Measurements from ENCODE around the gene IL1RAPL1. TPM values are rescaled to one million over a fixed set of nuclear protein-coding genes. Genes with fewer than 3 reads are reported as not detected.

The IL1RAPL1 gene
- total RNA-seq, 2 donors from 2014 or later, result not detected

DNA sequence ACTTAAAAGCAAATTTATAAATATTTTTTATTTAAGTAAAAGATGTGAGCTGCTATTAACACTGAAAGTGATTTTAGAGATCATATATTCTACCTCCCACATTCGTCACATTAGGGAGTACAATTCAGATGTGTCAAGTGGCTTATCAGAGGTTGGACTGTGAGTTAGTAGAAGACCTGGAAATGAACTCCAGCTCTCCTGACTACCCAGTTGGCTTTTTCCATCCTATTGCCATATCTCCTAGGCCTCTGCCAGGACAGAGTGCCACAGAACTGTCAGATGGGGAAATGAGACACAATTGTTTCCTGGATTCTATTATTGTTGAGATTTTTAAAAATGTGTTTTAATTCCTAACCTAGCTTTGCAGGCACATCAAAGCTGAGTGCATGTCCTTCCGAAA, 994.0 kb downstream of the IL1RAPL1 start:
- H3K27me3 Mint-ChIP-seq (ENCODE audit: low read depth), result no peaks in the 10 kb centered on the region
- H3K4me3 Mint-ChIP-seq, result no peak overlapping the region
- no peaks in the 10 kb centered on the region for H3K4me1 Mint-ChIP-seq (ENCODE audit: low read depth)
- peaks cover 5 to 7% of the 10 kb centered on the region in 2 donors for H3K9me3 Mint-ChIP-seq
- no peaks in the 10 kb centered on the region for H3K36me3 Mint-ChIP-seq (ENCODE audit: insufficient read depth in 2 of 2)
- ATAC-seq (replicated peaks in 1 of 2), result no peak
- no peak overlapping the region for H3K27ac Mint-ChIP-seq
- DNase-seq, result no peak

DNA sequence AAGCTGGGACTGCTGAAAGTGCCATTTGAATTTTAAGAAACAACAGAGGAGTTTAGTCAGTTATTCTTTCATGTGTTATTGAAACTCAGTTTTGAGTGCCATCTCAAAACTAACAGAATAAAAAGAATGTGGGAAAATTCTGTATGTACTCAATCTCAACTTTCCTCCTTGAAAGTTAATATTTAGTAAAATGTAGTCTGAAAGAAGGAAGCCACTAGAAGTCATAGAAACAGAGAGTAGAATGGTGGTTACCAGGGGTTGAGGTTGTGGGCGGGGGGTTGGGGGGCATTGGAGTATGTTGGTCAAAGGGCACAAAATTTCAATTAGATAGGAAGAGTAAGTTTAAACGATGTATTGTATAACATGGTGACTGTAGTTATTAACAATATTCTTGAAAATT, 999.9 kb downstream of the IL1RAPL1 start:
- no peak overlapping the region for H3K4me3 Mint-ChIP-seq
- ATAC-seq (replicated peaks in 1 of 2) (no peak), DNase-seq (no peak)
- H3K9me3 Mint-ChIP-seq, result peaks cover 0 to 1% of the 10 kb centered on the region in 2 donors
- H3K4me1 Mint-ChIP-seq (ENCODE audit: low read depth), result no peaks in the 10 kb centered on the region
- no peaks in the 10 kb centered on the region for H3K36me3 Mint-ChIP-seq (ENCODE audit: insufficient read depth in 2 of 2)
- H3K27me3 Mint-ChIP-seq (ENCODE audit: low read depth), result no peaks in the 10 kb centered on the region
- H3K27ac Mint-ChIP-seq, result no peak overlapping the region

DNA sequence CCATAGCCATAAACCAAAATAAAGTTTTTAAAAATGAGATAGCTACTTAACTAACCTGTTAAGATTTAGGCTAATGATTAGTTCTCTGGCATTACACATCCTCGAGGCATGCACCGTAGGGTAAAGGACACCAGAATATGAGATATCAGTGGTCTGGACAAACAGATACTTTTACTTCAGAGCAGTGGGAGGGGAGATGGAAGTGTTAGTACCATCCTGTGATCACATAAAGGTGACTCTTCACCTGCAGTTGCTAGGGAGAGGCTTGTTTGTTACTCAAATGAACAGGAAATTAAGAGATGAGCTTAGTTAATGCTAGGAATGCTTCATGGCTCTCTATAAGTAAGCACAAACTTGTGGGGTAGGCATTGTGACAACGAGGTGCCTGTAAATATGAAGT, 1003.7 kb downstream of the IL1RAPL1 start:
- DNase-seq (no peak), ATAC-seq (replicated peaks in 1 of 2) (no peak)
- Mint-ChIP-seq H3K9me3 (peaks cover 0 to 8% of the 10 kb centered on the region in 2 donors), H3K27me3 (ENCODE audit: low read depth) (no peaks in the 10 kb centered on the region), H3K36me3 (ENCODE audit: insufficient read depth in 2 of 2) (no peaks in the 10 kb centered on the region), H3K4me1 (ENCODE audit: low read depth) (no peaks in the 10 kb centered on the region), H3K4me3 (no peak overlapping the region), H3K27ac (no peak overlapping the region)

DNA sequence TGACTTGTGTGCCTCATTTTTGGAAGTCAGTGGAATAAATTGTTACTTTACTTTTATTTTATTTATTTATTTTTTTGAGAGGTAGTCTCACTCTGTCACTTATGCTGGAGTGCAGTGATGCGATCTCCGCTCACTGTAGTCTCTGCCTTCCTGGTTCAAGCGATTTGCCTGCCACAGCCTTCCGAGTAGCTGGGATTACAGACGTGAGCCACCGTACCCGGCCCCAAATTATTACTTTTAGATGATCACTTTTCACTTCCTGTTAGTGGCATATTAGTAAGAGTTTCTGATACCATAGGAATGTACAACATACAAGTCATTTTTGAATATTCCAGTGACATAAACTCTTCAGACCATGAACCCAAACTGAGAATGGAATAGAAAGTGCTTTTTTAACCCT, 1017.1 kb downstream of the IL1RAPL1 start:
- DNase-seq (no peak), ATAC-seq (replicated peaks in 1 of 2) (no peak)
- Mint-ChIP-seq H3K27ac (no peak overlapping the region), H3K9me3 (peaks cover 1 to 2% of the 10 kb centered on the region in 2 donors), H3K27me3 (ENCODE audit: low read depth) (no peaks in the 10 kb centered on the region), H3K4me1 (ENCODE audit: low read depth) (no peaks in the 10 kb centered on the region), H3K36me3 (ENCODE audit: insufficient read depth in 2 of 2) (no peaks in the 10 kb centered on the region), H3K4me3 (no peak overlapping the region)

DNA sequence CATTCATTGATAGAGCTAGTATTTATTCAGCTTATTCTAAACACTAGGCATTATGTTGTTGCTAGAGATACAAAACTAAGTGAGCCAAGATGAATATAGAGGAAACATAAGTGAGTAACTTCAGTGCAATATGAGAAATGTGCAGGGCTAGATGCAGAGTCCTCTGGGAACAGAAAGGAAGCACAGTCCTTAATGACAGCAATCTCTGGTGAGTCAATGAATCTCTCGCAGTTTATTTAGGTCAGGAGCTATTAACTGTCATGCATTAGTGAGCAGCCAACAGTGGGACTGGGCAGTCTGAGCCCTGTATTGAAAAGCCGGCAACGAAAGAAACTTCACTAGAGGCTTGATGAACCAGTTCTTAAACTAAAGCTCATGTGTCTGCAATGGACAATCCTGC, 1030.0 kb downstream of the IL1RAPL1 start:
- ATAC-seq (replicated peaks in 1 of 2), result no peak
- Mint-ChIP-seq H3K27me3 (ENCODE audit: low read depth) (no peaks in the 10 kb centered on the region), H3K27ac (no peak overlapping the region), H3K4me1 (ENCODE audit: low read depth) (no peaks in the 10 kb centered on the region), H3K36me3 (ENCODE audit: insufficient read depth in 2 of 2) (no peaks in the 10 kb centered on the region), H3K9me3 (peaks cover 0 to 2% of the 10 kb centered on the region in 2 donors), H3K4me3 (no peak overlapping the region)
- no peak for DNase-seq

DNA sequence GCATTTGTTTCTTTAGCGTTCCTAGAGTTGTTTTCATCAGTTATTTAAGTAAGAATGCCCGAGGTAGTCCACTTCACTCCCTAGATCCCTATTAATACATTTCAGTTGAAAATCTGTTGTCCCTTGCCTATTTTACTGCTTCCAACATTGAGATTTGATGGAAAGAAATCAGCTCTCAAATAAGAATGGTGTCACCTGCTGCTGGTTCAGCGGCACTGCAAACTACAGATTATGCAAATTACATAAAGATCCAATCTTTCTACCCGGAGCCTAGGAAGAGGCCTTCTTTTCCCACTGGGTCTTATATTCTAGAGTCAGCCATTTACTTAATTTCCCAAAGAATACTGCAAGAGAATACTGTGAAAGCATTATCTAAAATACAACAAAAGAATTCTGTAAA, 1030.5 kb downstream of the IL1RAPL1 start:
- no peak overlapping the region for H3K4me3 Mint-ChIP-seq
- no peak overlapping the region for H3K27ac Mint-ChIP-seq
- ATAC-seq (replicated peaks in 1 of 2) (no peak), DNase-seq (no peak)
- peaks cover 0 to 2% of the 10 kb centered on the region in 2 donors for H3K9me3 Mint-ChIP-seq
- no peaks in the 10 kb centered on the region for H3K36me3 Mint-ChIP-seq (ENCODE audit: insufficient read depth in 2 of 2)
- H3K4me1 Mint-ChIP-seq (ENCODE audit: low read depth), result no peaks in the 10 kb centered on the region
- no peaks in the 10 kb centered on the region for H3K27me3 Mint-ChIP-seq (ENCODE audit: low read depth)

DNA sequence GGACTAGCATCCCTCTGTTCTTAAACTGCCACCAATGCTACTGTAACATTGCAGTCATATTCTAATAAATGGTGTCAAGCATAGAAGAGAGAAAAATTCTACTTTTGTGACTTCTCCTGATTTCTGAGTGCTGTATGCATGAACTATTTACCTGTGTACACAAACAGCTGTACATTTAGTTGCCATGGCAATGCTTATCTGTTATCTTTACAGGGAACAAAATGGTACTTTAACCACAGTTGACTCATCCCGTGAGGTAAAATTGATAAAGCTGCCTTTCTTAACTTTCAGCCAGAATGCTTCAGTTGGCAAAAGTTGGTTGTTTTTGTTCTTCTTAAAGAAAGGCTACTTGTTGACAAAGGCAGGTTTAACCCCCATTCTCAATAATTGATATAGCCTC, 1040.6 kb downstream of the IL1RAPL1 start:
- Mint-ChIP-seq H3K9me3 (peaks cover 0 to 3% of the 10 kb centered on the region in 2 donors), H3K4me1 (ENCODE audit: low read depth) (no peaks in the 10 kb centered on the region), H3K4me3 (no peak overlapping the region), H3K36me3 (ENCODE audit: insufficient read depth in 2 of 2) (no peaks in the 10 kb centered on the region), H3K27me3 (ENCODE audit: low read depth) (no peaks in the 10 kb centered on the region), H3K27ac (no peak overlapping the region)
- DNase-seq (no peak), ATAC-seq (replicated peaks in 1 of 2) (no peak)

DNA sequence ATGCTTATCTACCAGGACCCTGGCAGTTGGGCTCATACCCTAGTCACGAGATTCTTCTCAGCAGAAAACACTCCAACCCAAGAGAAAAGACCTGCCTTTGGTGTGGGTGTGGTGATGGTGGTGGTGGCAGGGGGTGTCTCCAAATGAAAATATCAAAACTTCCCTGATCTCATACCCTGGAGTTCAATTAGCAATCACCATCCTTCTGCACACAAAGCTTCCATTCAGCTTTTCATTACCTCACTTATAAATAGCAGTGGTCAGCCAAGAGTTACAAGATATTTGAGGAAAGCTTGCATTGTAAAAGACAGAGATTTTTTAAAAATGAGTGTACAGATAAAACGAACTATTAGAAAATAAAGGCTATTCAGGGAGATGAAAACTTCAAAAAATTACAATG, 1047.3 kb downstream of the IL1RAPL1 start:
- Mint-ChIP-seq H3K27ac (no peak overlapping the region), H3K4me1 (ENCODE audit: low read depth) (no peaks in the 10 kb centered on the region), H3K9me3 (peaks cover 0 to 2% of the 10 kb centered on the region in 2 donors), H3K4me3 (no peak overlapping the region), H3K27me3 (ENCODE audit: low read depth) (no peaks in the 10 kb centered on the region), H3K36me3 (ENCODE audit: insufficient read depth in 2 of 2) (no peaks in the 10 kb centered on the region)
- DNase-seq, result no peak
- ATAC-seq (replicated peaks in 1 of 2), result no peak

DNA sequence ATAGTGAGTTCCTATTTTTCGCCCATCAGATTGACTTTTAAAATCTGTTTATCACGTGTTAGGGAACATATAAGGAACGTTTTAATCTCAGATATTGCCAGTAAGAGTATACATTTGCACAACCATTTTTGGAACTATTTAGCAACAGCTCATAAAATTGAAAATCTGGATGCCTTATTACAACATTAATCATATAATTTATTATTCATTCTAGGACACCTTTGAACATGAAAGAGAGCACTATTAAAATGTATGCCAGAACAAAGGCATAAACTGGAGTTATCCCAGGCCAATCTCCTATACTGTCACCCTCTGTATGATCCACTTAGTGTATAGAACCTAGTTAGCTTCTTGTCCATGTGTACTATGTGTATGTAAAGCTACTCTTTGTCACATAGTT, 1049.1 kb downstream of the IL1RAPL1 start:
- no peak overlapping the region for H3K27ac Mint-ChIP-seq
- no peak for ATAC-seq (replicated peaks in 1 of 2)
- no peaks in the 10 kb centered on the region for H3K4me1 Mint-ChIP-seq (ENCODE audit: low read depth)
- no peak for DNase-seq
- peaks cover 2% of the 10 kb centered on the region in 2 donors for H3K9me3 Mint-ChIP-seq
- no peaks in the 10 kb centered on the region for H3K27me3 Mint-ChIP-seq (ENCODE audit: low read depth)
- no peak overlapping the region for H3K4me3 Mint-ChIP-seq
- H3K36me3 Mint-ChIP-seq (ENCODE audit: insufficient read depth in 2 of 2), result no peaks in the 10 kb centered on the region

DNA sequence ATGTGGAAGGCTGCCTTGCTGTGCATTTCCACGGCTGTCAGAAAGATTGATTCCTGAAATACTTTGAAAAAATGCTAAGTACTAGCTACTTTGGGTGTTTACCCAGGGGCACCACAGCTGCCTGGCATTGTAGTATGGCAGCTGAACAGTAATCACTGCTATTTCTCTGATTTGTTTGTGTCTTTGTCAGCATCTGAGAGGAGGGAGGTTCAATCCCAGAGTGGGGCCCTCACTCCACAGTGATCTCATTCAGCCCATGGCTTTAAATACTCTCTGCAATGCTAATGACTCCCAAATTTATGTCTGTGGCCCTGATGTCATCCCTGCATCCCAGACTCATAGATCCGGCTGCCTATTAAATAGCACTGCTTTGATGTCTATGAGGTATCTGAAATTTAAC, 1052.9 kb downstream of the IL1RAPL1 start:
- Mint-ChIP-seq H3K36me3 (ENCODE audit: insufficient read depth in 2 of 2) (no peaks in the 10 kb centered on the region), H3K9me3 (peaks cover 0 to 2% of the 10 kb centered on the region in 2 donors), H3K27ac (no peak overlapping the region), H3K4me3 (no peak overlapping the region), H3K27me3 (ENCODE audit: low read depth) (no peaks in the 10 kb centered on the region), H3K4me1 (ENCODE audit: low read depth) (no peaks in the 10 kb centered on the region)
- DNase-seq (no peak), ATAC-seq (replicated peaks in 1 of 2) (no peak)

DNA sequence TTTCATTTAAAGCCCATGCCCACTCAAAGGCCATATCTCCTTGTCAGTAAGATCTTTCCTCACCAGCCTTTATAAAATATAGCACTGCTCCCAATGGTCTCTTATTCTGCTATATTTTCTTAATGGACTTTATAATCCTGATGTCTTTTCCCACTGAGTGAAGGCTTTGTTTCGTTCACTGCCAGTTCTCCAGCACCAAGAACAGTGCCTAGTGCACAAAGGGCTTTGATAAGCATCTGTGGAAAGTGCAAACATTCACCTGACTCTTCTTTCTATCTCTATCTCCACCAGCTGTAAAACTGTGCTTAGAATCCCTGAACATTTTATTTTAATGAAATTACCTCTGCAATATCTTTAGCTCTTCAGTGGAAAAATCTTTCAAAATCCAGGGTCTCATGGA, 1054.2 kb downstream of the IL1RAPL1 start:
- Mint-ChIP-seq H3K27me3 (ENCODE audit: low read depth) (no peaks in the 10 kb centered on the region), H3K36me3 (ENCODE audit: insufficient read depth in 2 of 2) (peaks cover 0 to 2% of the 10 kb centered on the region in 2 donors), H3K27ac (no peak overlapping the region), H3K4me3 (no peak overlapping the region), H3K4me1 (ENCODE audit: low read depth) (no peaks in the 10 kb centered on the region), H3K9me3 (peaks cover 0 to 2% of the 10 kb centered on the region in 2 donors)
- no peak for DNase-seq
- no peak for ATAC-seq (replicated peaks in 1 of 2)

DNA sequence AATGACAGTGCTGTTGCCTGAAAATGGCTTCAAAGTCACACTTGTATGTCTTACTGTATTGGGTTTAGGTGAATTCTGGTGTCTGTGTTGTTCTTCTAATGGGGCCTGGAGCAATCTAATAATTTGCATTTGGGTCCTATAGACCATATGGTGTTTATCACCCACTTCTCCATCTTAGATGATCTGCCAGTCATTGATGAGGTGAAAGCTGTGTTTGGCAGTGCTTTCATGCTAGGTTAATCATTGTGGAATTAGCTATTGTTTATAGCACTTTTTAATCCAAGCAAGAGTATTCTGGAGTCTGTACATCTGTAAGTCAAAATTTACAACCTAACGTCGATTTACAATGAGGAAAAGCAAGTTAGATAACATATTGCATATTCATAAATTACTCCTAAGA, 1055.9 kb downstream of the IL1RAPL1 start:
- Mint-ChIP-seq H3K9me3 (peaks cover 2% of the 10 kb centered on the region in 2 donors), H3K4me3 (no peak overlapping the region), H3K4me1 (ENCODE audit: low read depth) (no peaks in the 10 kb centered on the region), H3K36me3 (ENCODE audit: insufficient read depth in 2 of 2) (peaks cover 0 to 3% of the 10 kb centered on the region in 2 donors), H3K27ac (no peak overlapping the region), H3K27me3 (ENCODE audit: low read depth) (no peaks in the 10 kb centered on the region)
- no peak for DNase-seq
- ATAC-seq (replicated peaks in 1 of 2), result no peak

DNA sequence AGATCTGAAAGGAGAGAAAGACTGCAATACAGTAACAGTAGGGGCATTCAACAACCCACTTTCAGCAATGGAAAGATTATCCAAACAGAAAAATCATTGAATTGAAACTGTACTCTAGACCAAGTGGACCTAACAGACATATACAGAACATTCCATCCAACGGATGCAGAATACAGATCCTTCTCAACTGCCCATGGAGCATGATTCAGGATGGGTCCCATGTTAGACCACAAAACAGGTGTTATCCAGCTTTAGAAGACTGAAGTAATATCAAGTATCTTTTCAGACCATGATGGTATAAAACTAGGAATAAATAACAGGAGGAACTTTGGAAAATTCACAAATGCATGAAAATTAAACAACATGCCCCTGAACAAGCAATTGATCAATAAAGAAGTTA, 1060.9 kb downstream of the IL1RAPL1 start:
- Mint-ChIP-seq H3K4me3 (no peak overlapping the region), H3K27ac (no peak overlapping the region), H3K27me3 (ENCODE audit: low read depth) (peaks cover 4% of the 10 kb centered on the region), H3K9me3 (peaks cover 5 to 9% of the 10 kb centered on the region in 2 donors), H3K36me3 (ENCODE audit: insufficient read depth in 2 of 2) (peaks cover 0 to 3% of the 10 kb centered on the region in 2 donors), H3K4me1 (ENCODE audit: low read depth) (no peaks in the 10 kb centered on the region)
- ATAC-seq (replicated peaks in 1 of 2) (no peak), DNase-seq (no peak)

DNA sequence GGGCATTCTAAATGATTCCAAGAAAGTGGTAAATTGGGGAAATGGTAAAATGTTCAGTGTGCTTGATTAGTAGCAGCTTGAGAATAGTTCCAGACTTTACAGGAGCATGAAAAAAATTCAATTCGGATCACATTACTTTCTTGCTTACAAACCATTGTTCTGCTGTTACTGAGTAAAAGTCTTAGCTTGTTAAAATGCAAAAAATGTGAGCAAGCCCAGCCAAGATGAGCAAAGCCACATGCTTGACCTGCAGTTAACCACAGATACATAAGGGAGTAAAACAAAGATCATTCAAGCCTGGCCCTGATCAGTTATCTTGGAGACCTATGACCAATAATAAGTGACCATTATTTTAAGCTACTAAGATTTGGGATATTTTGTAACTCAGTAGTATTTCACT, 1065.2 kb downstream of the IL1RAPL1 start:
- Mint-ChIP-seq H3K4me3 (no peak overlapping the region), H3K4me1 (ENCODE audit: low read depth) (no peaks in the 10 kb centered on the region), H3K9me3 (peaks cover 5 to 9% of the 10 kb centered on the region in 2 donors), H3K27me3 (ENCODE audit: low read depth) (peaks cover 4% of the 10 kb centered on the region), H3K36me3 (ENCODE audit: insufficient read depth in 2 of 2) (no peaks in the 10 kb centered on the region), H3K27ac (no peak overlapping the region)
- ATAC-seq (replicated peaks in 1 of 2) (no peak), DNase-seq (no peak)
